Pancreas (tissue), 10 donors: Measurements from ENCODE around the gene ZNF407. TPM values are rescaled to one million over a fixed set of nuclear protein-coding genes. Genes with fewer than 3 reads are reported as not detected.
A peak's percentile ranks its signal among the peaks of the same experiment; 100 is the strongest.

ENCODE experiments used
- ATAC-seq, 4 donors: fragments of 200-7000 bp; cut with Tn5 transposase; one replicate each; pipeline versions ENCODE4 v1.8.0 to v1.9.1; 2020; ENCODE audit warnings: mild to moderate bottlenecking in 4 of 4, moderate library complexity in 4 of 4
- DNase-seq, 6 donors: peaks; one replicate each; pipeline ENCODE4 v3.0.0-alpha.2; 2020
- FAIRE-seq: peaks from 2 replicates; lab custom pipeline; 2012; peaks lifted over from hg19 to GRCh38; lab: Jason Lieb, UNC
- H3K27ac ChIP-seq, 4 donors: fragments of 200-600 bp; sonication (generic); 1 replicate in 3 of 4; 2 replicates in 1 of 4; pipeline versions ENCODE4 v1.5.0 to v1.8.0; 2020
- H3K27me3 ChIP-seq, 4 donors: fragments of 200-600 bp; one replicate each; pipeline ENCODE4 v1.8.0; 2021
- H3K36me3 ChIP-seq, 3 donors: fragments of 200-600 bp; sonication (generic) in 1 of 3; one replicate each; pipeline versions ENCODE4 v1.5.0 to v1.8.0; 2020 to 2021
- H3K4me1 ChIP-seq, 3 donors: fragments of 200-600 bp; one replicate each; pipeline ENCODE4 v1.8.0; 2021
- H3K4me3 ChIP-seq, 4 donors: fragments of 200-600 bp; sonication (generic) in 2 of 4; one replicate each; pipeline versions ENCODE4 v1.5.0 to v1.8.0; 2020 to 2021
- H3K9me3 ChIP-seq, 4 donors: fragments of 200-600 bp; one replicate each; pipeline ENCODE4 v1.8.0; 2021
- CTCF ChIP-seq, 4 donors: fragments of 200-600 bp; sonication (generic) in 3 of 4; IDR thresholded peaks; one replicate each; pipeline versions ENCODE4 v1.5.0 to v1.8.0; 2021; ENCODE audit warnings: antibody characterized with exemption in 4 of 4
- WGBS, 2 donors: extraction: QIAGEN DNeasy Blood & Tissue Kit; methylation state at CpG; one replicate each; pipeline ENCODE4 v1.1.7; 2013; 5-methylcytosine and 5-hydroxymethylcytosine counted together
- intact Hi-C, 3 donors: fragments of 100-400 bp; cut with DNase I; formaldehyde crosslinking; loops; one replicate each; pipeline versions ENCODE4 v1.11.1 to v1.14.2; 2022
- polyA plus RNA-seq, 2 donors: library from polyadenylated mRNA; stranded (reverse); fragments of 200-250 nt; gene quantifications; one replicate each; pipeline ENCODE4 v1.2.3, GENCODE V29; 2013
- total RNA-seq, 6 donors: library from RNA; stranded (reverse); fragmentation: NEBNext Ultra II Directional in 4 of 6; extraction: Animal tissue kit (Norgen Biotek cat#: 25700) in 4 of 6; gene quantifications; one replicate each; pipeline versions ENCODE4 v1.2.1 to v1.2.4, GENCODE V29; 2021 to 2023
- donor health status: healthy with polysubstance abuse.
- donor health status: DM: no; HTN: no; CAD: no; lungs with moderate emphysema.
- donor health status: DM: no; HTN: no; CAD: no.
- donor health status: control.
- donor health status: control.
- donor health status: Bipolar disorder and iron deficiency.
- donor health status: DM: yes; HTN: yes; CAD: no.
- donor health status: DM: no; HTN: no; CAD: no.
- donor health status: DM: no; HTN: no; CAD: no.
- donor health status: DM: yes; HTN: yes; CAD: no.

The ZNF407 gene
- total and polyA plus RNA-seq, 8 donors, result 2.7 to 10.0 (median 4.9) TPM

- intact Hi-C loops, result no loop called here
- ATAC-seq, result no peak
- no peak overlapping the region for H3K27ac ChIP-seq
- no peaks in the 10 kb centered on the region for H3K9me3 ChIP-seq
- H3K36me3 ChIP-seq, result no peaks in the 10 kb centered on the region
- FAIRE-seq, result no peak
- peak in 1 of 6 donors; percentile 17 for DNase-seq
- no peaks in the 10 kb centered on the region for H3K4me1 ChIP-seq
- H3K4me3 ChIP-seq, result no peak overlapping the region
- no peak for TF ChIP-seq CTCF (IDR thresholded peaks at IDR 0.05)
- WGBS, 2 donors, result 51 to 59% methylated on average over 8 of the region's 8 CpGs
- H3K27me3 ChIP-seq, result no peaks in the 10 kb centered on the region
Observed at GRCh38 chr18:75111760-75112159, 514.1 kb downstream of the ZNF407 start.

GRCh38 chr18:75112186-75113096 is 514.8 kb downstream of the ZNF407 start:
- Histone ChIP-seq H3K4me1 (no peaks in the 10 kb centered on the region), H3K27ac (no peak overlapping the region), H3K36me3 (no peaks in the 10 kb centered on the region), H3K27me3 (no peaks in the 10 kb centered on the region), H3K9me3 (no peaks in the 10 kb centered on the region), H3K4me3 (no peak overlapping the region)
- FAIRE-seq, result no peak
- ATAC-seq, result no peak
- DNase-seq, result peak in 1 of 6 donors; percentile 38
- no peak for TF ChIP-seq CTCF (IDR thresholded peaks at IDR 0.05)
- WGBS, 2 donors, result 76 to 83% methylated on average over 16 of the region's 16 CpGs
- intact Hi-C loops, result no loop called here

GRCh38 chr18:75113455-75113854 is 515.8 kb downstream of the ZNF407 start:
- no peak for TF ChIP-seq CTCF (IDR thresholded peaks at IDR 0.05)
- Histone ChIP-seq H3K27ac (no peak overlapping the region), H3K4me3 (no peak overlapping the region), H3K9me3 (no peaks in the 10 kb centered on the region), H3K27me3 (no peaks in the 10 kb centered on the region), H3K4me1 (no peaks in the 10 kb centered on the region), H3K36me3 (no peaks in the 10 kb centered on the region)
- DNase-seq (peak in 1 of 6 donors; percentile 22), FAIRE-seq (no peak), ATAC-seq (no peak)
- intact Hi-C loops, result no loop called here
- 63 to 80% methylated on average over 5 of the region's 5 CpGs for WGBS, 2 donors

GRCh38 chr18:75114231-75114764 is 516.6 kb downstream of the ZNF407 start:
- DNase-seq, result peak in 1 of 6 donors; percentile 18
- no peaks in the 10 kb centered on the region for H3K27me3 ChIP-seq
- whole genome bisulfite sequencing, 2 donors, result 59 to 79% methylated on average over 6 of the region's 6 CpGs
- H3K4me3 ChIP-seq, result no peak overlapping the region
- no peak overlapping the region for H3K27ac ChIP-seq
- intact Hi-C loops, result no loop called here
- no peaks in the 10 kb centered on the region for H3K4me1 ChIP-seq
- no peaks in the 10 kb centered on the region for H3K9me3 ChIP-seq
- FAIRE-seq, result no peak
- no peaks in the 10 kb centered on the region for H3K36me3 ChIP-seq
- no peak for TF ChIP-seq CTCF (IDR thresholded peaks at IDR 0.05)
- ATAC-seq, result no peak

Other genes with a start within 250 kb of the ZNF407 start
- under 1 TPM in 2 of 6 donors, not detected in 4; 0.16 to 0.25 TPM for gene DIPK1C, start 140.6 kb upstream of the ZNF407 start, total RNA-seq
- under 1 TPM in 1 of 2 donors, not detected in 1; 0.12 TPM for gene DIPK1C, start 140.6 kb upstream of the ZNF407 start, polyA plus RNA-seq
- gene CNDP2, start 101.5 kb upstream of the ZNF407 start, total RNA-seq, result 100 to 1,000 TPM in 3 of 6 donors, 10 to 100 TPM in 3; 66.4 to 196 (median 101) TPM
- gene CNDP2, start 101.5 kb upstream of the ZNF407 start, polyA plus RNA-seq, result 10 to 100 TPM; 65.7 to 94.6 TPM
- gene CNDP1, start 63.4 kb upstream of the ZNF407 start, total RNA-seq, result under 1 TPM in 4 of 6 donors, not detected in 2; 0.09 to 0.35 (median 0.20) TPM
- gene CNDP1, start 63.4 kb upstream of the ZNF407 start, polyA plus RNA-seq, result under 1 TPM; 0.14 to 0.84 TPM